HCT116 (cell line): ENCODE measurements around the gene E4F1. TPM values are rescaled to one million over a fixed set of nuclear protein-coding genes. Genes with fewer than 3 reads are reported as not detected.

Experiments
- ATAC-seq: fragments of 200-7000 bp; cut with Tn5 transposase; 2 replicates; pipeline ENCODE4 v1.9.1; 2020; ENCODE audit warnings: mild to moderate bottlenecking, moderate library complexity
- BruUV-seq: library from RNA; stranded (reverse); fragments of 400-500 nt; replicated peaks from 2 replicates; lab custom pipeline; 2021; lab: Mats Ljungman, UMichigan
- CTCF ChIA-PET: fragments of 300-600 bp; sonication (Branson Sonifier 250); formaldehyde crosslinking; loops from one replicate; lab custom pipeline; 2021; ENCODE audit warnings: antibody characterized with exemption; lab: Charles Lee
- POLR2A ChIA-PET: fragments of 300-600, 350-600 bp; sonication (Branson Sonifier 250); formaldehyde crosslinking; loops from one replicate; lab custom pipeline; 2021; ENCODE audit warnings: antibody characterized with exemption; lab: Charles Lee
- RAD21 ChIA-PET, 2 experiments: fragments of 300-600 bp; sonication (Branson Sonifier 250); formaldehyde crosslinking; loops; one replicate each; lab custom pipeline; 2023; ENCODE audit warnings: low total read pairs in 2 of 2; ENCODE audit not compliant: uncharacterized antibody in 2 of 2, unreplicated experiment in 2 of 2, low non-redundant PET in 1 of 2; lab: Charles Lee
- DNase-seq: peaks from one replicate; pipeline ENCODE4 v3.0.0-alpha.2; 2010; ENCODE audit warnings: low read depth, low spot score
- H2AFZ ChIP-seq: fragments of 200-600 bp; shearing (Covaris generic), sonication (generic); 2 replicates; pipeline ENCODE4 v1.6.1; 2017; ENCODE audit warnings: low read depth, mixed run types, mixed read lengths, antibody characterized with exemption, low read length; ENCODE audit not compliant: poor library complexity, severe bottlenecking
- H3K27ac ChIP-seq: 2 replicates; pipeline ENCODE4 v1.5.1; 2012; ENCODE audit warnings: low read depth, low read length
- H3K27me3 ChIP-seq: fragments of 200-600 bp; sonication (generic); 2 replicates; pipeline ENCODE4 v1.6.1; 2016; ENCODE audit warnings: mixed run types, low read length, mixed read lengths; ENCODE audit not compliant: insufficient read depth
- H3K36me3 ChIP-seq, 2 experiments: fragments of 200-500 bp in 1 of 2; fragments of 200-600 bp in 1 of 2; sonication (Bioruptor generic) in 1 of 2; sonication (generic) in 1 of 2; 2 replicates each; pipeline versions ENCODE4 v1.5.1 to v1.6.1; 2014 to 2016; ENCODE audit warnings: low read length in 2 of 2, inconsistent platforms in 1 of 2, mixed read lengths in 1 of 2, mixed run types in 1 of 2; ENCODE audit not compliant: insufficient read depth in 2 of 2, control insufficient read depth in 1 of 2
- H3K4me1 ChIP-seq, 2 experiments: fragments of 200-600 bp in 1 of 2; sonication (generic) in 1 of 2; 2 replicates each; pipeline versions ENCODE4 v1.5.1 to v1.6.1; 2012 to 2017; ENCODE audit warnings: low read length in 2 of 2, inconsistent platforms in 1 of 2, mild to moderate bottlenecking in 1 of 2, mixed read lengths in 1 of 2, mixed run types in 1 of 2, moderate library complexity in 1 of 2; ENCODE audit not compliant: insufficient read depth in 2 of 2, control insufficient read depth in 1 of 2
- H3K4me2 ChIP-seq: fragments of 200-600 bp; sonication (generic); 2 replicates; pipeline ENCODE4 v1.6.1; 2017; ENCODE audit warnings: mixed run types, low read length, mixed read lengths
- H3K4me3 ChIP-seq, 2 experiments: fragments of 200-600 bp in 1 of 2; sonication (generic) in 1 of 2; replicated peaks in 1 of 2; 2 replicates each; pipeline ENCODE4 v1.5.1; 2011 to 2016; ENCODE audit warnings: low read length in 2 of 2, control low read depth in 1 of 2, low read depth in 1 of 2, mild to moderate bottlenecking in 1 of 2, mixed read lengths in 1 of 2, mixed run types in 1 of 2
- H3K79me2 ChIP-seq: fragments of 200-600 bp; sonication (generic); 2 replicates; pipeline ENCODE4 v1.6.1; 2017; ENCODE audit warnings: mild to moderate bottlenecking, mixed run types, low read length, moderate library complexity, mixed read lengths; ENCODE audit not compliant: insufficient read depth
- H3K9ac ChIP-seq: fragments of 200-600 bp; sonication (generic); 2 replicates; pipeline ENCODE4 v1.6.1; 2016; ENCODE audit warnings: low read length, mixed read lengths
- H3K9me2 ChIP-seq: fragments of 200-600 bp; sonication (generic), shearing (Covaris generic); 2 replicates; pipeline ENCODE4 v1.6.1; 2017; ENCODE audit warnings: mixed run types, mild to moderate bottlenecking, moderate library complexity; ENCODE audit not compliant: insufficient read depth
- H3K9me3 ChIP-seq, 2 experiments: fragments of 200-500 bp in 1 of 2; fragments of 200-600 bp in 1 of 2; sonication (Bioruptor generic) in 1 of 2; sonication (generic) in 1 of 2; 2 replicates each; pipeline ENCODE4 v1.6.1; 2014 to 2017; ENCODE audit warnings: low read length in 2 of 2, mixed read lengths in 2 of 2, inconsistent platforms in 1 of 2, low read depth in 1 of 2, mild to moderate bottlenecking in 1 of 2, mixed run types in 1 of 2, moderate library complexity in 1 of 2; ENCODE audit not compliant: control insufficient read depth in 1 of 2, insufficient read depth in 1 of 2
- H4K20me1 ChIP-seq: fragments of 200-600 bp; sonication (generic), shearing (Covaris generic); 2 replicates; pipeline ENCODE4 v1.6.1; 2017; ENCODE audit warnings: mixed run types, mild to moderate bottlenecking, moderate library complexity; ENCODE audit not compliant: insufficient read depth
- CEBPB ChIP-seq: IDR thresholded peaks from 2 replicates; pipeline ENCODE4 v1.6.1; 2012; ENCODE audit warnings: low read depth
- EGR1 ChIP-seq: IDR thresholded peaks from 2 replicates; pipeline ENCODE4 v1.6.1; 2012; ENCODE audit warnings: low read depth
- EZH2 ChIP-seq: fragments of 200-600 bp; sonication (generic); IDR thresholded peaks from 2 replicates; pipeline ENCODE4 v1.6.1; 2017; ENCODE audit warnings: antibody characterized with exemption, mixed run types
- FOSL1 ChIP-seq: IDR thresholded peaks from 2 replicates; pipeline ENCODE4 v1.6.1; 2012; ENCODE audit warnings: low read depth
- JUND ChIP-seq: IDR thresholded peaks from 2 replicates; pipeline ENCODE4 v1.6.1; 2012
- POLR2A ChIP-seq: IDR thresholded peaks from 2 replicates; pipeline ENCODE4 v1.7.0; 2011; ENCODE audit warnings: borderline replicate concordance; ENCODE audit not compliant: insufficient read depth, insufficient read length; ENCODE audit errors: extremely low read depth
- RAD21 ChIP-seq: IDR thresholded peaks from 2 replicates; pipeline ENCODE4 v1.6.1; 2012; ENCODE audit warnings: low read depth, mild to moderate bottlenecking
- SIN3A ChIP-seq: IDR thresholded peaks from 2 replicates; pipeline ENCODE4 v1.6.1; 2012; ENCODE audit warnings: low read depth
- SP1 ChIP-seq: IDR thresholded peaks from 2 replicates; pipeline ENCODE4 v1.6.1; 2012; ENCODE audit warnings: low read depth
- SRF ChIP-seq: IDR thresholded peaks from 2 replicates; pipeline ENCODE4 v1.6.1; 2012; ENCODE audit warnings: low read depth
- TCF7L2 ChIP-seq: IDR thresholded peaks from 2 replicates; pipeline ENCODE4 v1.7.0; 2011; ENCODE audit warnings: borderline replicate concordance, inconsistent platforms; ENCODE audit not compliant: insufficient read depth, insufficient read length; ENCODE audit errors: extremely low read depth
- YY1 ChIP-seq: IDR thresholded peaks from 2 replicates; pipeline ENCODE4 v1.6.1; 2011; ENCODE audit warnings: low read length, low read depth, moderate library complexity, mild to moderate bottlenecking; ENCODE audit not compliant: insufficient replicate concordance; ENCODE audit errors: extremely low read depth
- ZFX ChIP-seq: fragments of 450-650 bp; IDR thresholded peaks from 2 replicates; pipeline ENCODE4 v1.6.1; 2017
- ZNF274 ChIP-seq: fragments of 200-500 bp; sonication (Bioruptor generic); IDR thresholded peaks from 2 replicates; pipeline ENCODE4 v1.6.1; 2014; ENCODE audit warnings: mild to moderate bottlenecking, low read depth, low read length, inconsistent platforms
- intact Hi-C: fragments of 100-400 bp; cut with micrococcal nuclease; formaldehyde crosslinking; loops from 2 replicates; pipeline ENCODE4 v1.10.0; 2022
- total RNA-seq: library from RNA; stranded (reverse); gene quantifications from one replicate; pipeline ENCODE4 v1.2.1, GENCODE V29; 2021; ENCODE audit not compliant: unreplicated experiment
- TF ChIP-seq, protein P1 (sequence below): IDR thresholded peaks from 2 replicates; pipeline ENCODE4 v1.6.1; 2012; ENCODE audit warnings: low read depth
- TF ChIP-seq, protein P2 (sequence below), 3 experiments: fragments of 200-600 bp in 1 of 3; sonication (generic) in 1 of 3; IDR thresholded peaks in 2 of 3; conservative IDR thresholded peaks in 1 of 3; 2 replicates each; pipeline ENCODE4 v1.5.1; 2012 to 2017; ENCODE audit warnings: low read depth in 2 of 3, low read length in 2 of 3, antibody characterized with exemption in 1 of 3, borderline replicate concordance in 1 of 3, control low read depth in 1 of 3, mild to moderate bottlenecking in 1 of 3, mixed read lengths in 1 of 3, mixed run types in 1 of 3, moderate library complexity in 1 of 3; ENCODE audit not compliant: insufficient read depth in 1 of 3
- TF ChIP-seq, protein P3 (sequence below): IDR thresholded peaks from 2 replicates; pipeline ENCODE4 v1.6.1; 2012
- TF ChIP-seq, protein P4 (sequence below): IDR thresholded peaks from 2 replicates; pipeline ENCODE4 v1.6.1; 2012

Gene E4F1
- total RNA-seq, 1 experiment from 2014 or later, result 40.7 TPM

DNA sequence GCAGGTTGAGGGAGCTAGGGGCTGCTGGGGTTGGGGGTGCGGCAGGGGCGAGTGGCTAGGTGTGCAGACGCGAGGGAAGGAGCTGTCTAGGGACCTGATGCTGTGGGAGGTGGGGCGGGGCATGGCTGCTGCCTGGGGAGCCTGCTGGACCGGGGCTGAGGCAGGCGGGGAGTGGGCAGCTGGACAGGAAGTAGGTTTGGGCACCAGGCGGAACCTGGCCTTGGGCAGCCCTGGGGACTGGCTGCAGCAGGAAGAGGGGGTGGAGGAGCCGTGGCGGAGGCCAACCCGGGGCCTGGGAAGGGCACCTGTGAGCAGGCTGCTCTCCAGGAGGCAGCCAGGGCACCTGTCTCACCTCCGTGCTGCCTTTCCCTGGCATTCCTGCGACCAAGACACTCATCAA lies 7.0 kb downstream of the E4F1 start:
- no peak overlapping the region for H2AFZ ChIP-seq
- no peak overlapping the region for H3K4me3 ChIP-seq
- ChIA-PET RAD21 (no interaction called here), POLR2A (no interaction called here), CTCF (no interaction called here)
- H3K27ac ChIP-seq, result no peak overlapping the region; the same call in 1 of the 2 replicates
- H3K4me1 ChIP-seq, result peaks cover 14 to 15% of the 10 kb centered on the region in 2 experiments
- TF ChIP-seq SIN3A (no peak), RAD21 (no peak), CEBPB (no peak), JUND (no peak), EGR1 (no peak), ZNF274 (no peak), SP1 (no peak), FOSL1 (no peak), ZFX (no peak), POLR2A (no peak), SRF (no peak), EZH2 (no peak), YY1 (no peak), TCF7L2 (no peak)
- TF ChIP-seq, protein P1, sequence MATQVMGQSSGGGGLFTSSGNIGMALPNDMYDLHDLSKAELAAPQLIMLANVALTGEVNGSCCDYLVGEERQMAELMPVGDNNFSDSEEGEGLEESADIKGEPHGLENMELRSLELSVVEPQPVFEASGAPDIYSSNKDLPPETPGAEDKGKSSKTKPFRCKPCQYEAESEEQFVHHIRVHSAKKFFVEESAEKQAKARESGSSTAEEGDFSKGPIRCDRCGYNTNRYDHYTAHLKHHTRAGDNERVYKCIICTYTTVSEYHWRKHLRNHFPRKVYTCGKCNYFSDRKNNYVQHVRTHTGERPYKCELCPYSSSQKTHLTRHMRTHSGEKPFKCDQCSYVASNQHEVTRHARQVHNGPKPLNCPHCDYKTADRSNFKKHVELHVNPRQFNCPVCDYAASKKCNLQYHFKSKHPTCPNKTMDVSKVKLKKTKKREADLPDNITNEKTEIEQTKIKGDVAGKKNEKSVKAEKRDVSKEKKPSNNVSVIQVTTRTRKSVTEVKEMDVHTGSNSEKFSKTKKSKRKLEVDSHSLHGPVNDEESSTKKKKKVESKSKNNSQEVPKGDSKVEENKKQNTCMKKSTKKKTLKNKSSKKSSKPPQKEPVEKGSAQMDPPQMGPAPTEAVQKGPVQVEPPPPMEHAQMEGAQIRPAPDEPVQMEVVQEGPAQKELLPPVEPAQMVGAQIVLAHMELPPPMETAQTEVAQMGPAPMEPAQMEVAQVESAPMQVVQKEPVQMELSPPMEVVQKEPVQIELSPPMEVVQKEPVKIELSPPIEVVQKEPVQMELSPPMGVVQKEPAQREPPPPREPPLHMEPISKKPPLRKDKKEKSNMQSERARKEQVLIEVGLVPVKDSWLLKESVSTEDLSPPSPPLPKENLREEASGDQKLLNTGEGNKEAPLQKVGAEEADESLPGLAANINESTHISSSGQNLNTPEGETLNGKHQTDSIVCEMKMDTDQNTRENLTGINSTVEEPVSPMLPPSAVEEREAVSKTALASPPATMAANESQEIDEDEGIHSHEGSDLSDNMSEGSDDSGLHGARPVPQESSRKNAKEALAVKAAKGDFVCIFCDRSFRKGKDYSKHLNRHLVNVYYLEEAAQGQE, result no peak
- TF ChIP-seq, protein P2, sequence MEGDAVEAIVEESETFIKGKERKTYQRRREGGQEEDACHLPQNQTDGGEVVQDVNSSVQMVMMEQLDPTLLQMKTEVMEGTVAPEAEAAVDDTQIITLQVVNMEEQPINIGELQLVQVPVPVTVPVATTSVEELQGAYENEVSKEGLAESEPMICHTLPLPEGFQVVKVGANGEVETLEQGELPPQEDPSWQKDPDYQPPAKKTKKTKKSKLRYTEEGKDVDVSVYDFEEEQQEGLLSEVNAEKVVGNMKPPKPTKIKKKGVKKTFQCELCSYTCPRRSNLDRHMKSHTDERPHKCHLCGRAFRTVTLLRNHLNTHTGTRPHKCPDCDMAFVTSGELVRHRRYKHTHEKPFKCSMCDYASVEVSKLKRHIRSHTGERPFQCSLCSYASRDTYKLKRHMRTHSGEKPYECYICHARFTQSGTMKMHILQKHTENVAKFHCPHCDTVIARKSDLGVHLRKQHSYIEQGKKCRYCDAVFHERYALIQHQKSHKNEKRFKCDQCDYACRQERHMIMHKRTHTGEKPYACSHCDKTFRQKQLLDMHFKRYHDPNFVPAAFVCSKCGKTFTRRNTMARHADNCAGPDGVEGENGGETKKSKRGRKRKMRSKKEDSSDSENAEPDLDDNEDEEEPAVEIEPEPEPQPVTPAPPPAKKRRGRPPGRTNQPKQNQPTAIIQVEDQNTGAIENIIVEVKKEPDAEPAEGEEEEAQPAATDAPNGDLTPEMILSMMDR (IDR thresholded peaks at IDR 0.05 in 2 of 3, conservative IDR thresholded peaks at IDR 0.05 in 1 of 3; ENCODE audit: borderline replicate concordance in 1 of 3, insufficient read depth in 1 of 3, low read depth in 2 of 3, low read length in 2 of 3), result no peak
- TF ChIP-seq, protein P3, sequence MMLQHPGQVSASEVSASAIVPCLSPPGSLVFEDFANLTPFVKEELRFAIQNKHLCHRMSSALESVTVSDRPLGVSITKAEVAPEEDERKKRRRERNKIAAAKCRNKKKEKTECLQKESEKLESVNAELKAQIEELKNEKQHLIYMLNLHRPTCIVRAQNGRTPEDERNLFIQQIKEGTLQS, result no peak
- TF ChIP-seq, protein P4, sequence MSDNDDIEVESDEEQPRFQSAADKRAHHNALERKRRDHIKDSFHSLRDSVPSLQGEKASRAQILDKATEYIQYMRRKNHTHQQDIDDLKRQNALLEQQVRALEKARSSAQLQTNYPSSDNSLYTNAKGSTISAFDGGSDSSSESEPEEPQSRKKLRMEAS, result no peak
- no peaks in the 10 kb centered on the region for H3K27me3 ChIP-seq
- H3K4me2 ChIP-seq, result no peak overlapping the region
- H4K20me1 ChIP-seq, result no peaks in the 10 kb centered on the region; the same call in 1 of the 2 replicates
- H3K36me3 ChIP-seq, result peaks cover 9 to 19% of the 10 kb centered on the region in 2 experiments; a peak in 3 of 4 replicates
- no peaks in the 10 kb centered on the region for H3K9me2 ChIP-seq
- intact Hi-C loops, result no loop called here
- no peaks in the 10 kb centered on the region for H3K9me3 ChIP-seq
- no peak overlapping the region for H3K9ac ChIP-seq
- no TSS peak for BruUV-seq
- peaks cover 44% of the 10 kb centered on the region for H3K79me2 ChIP-seq
- no peak for DNase-seq
- ATAC-seq, result no peak
